Trophoblast cell (in vitro differentiated cells and primary cell): ENCODE results near the gene POLN.

Source experiments
- DNase-seq, 2 donors: peaks; one replicate each; pipeline ENCODE4 v3.0.0-alpha.2; 2016
- H2AFZ ChIP-seq: 2 replicates; pipeline ENCODE4 v1.6.1; 2013; ENCODE audit warnings: low read length, moderate library complexity, mild to moderate bottlenecking; ENCODE audit not compliant: insufficient read depth, poor library complexity
- H2AK5ac ChIP-seq: 2 replicates; pipeline ENCODE4 v1.6.1; 2013; ENCODE audit warnings: mild to moderate bottlenecking, low read length
- H2BK120ac ChIP-seq: 2 replicates; pipeline ENCODE4 v1.6.1; 2013; ENCODE audit warnings: low read length, mild to moderate bottlenecking, moderate library complexity; ENCODE audit not compliant: insufficient read depth, poor library complexity
- H2BK12ac ChIP-seq: 2 replicates; pipeline ENCODE4 v1.6.1; 2013; ENCODE audit warnings: mild to moderate bottlenecking, low read length, moderate library complexity
- H2BK5ac ChIP-seq: 2 replicates; pipeline ENCODE4 v1.6.1; 2013; ENCODE audit warnings: low read length, low read depth, moderate library complexity, mild to moderate bottlenecking; ENCODE audit not compliant: poor library complexity
- H3K14ac ChIP-seq: 2 replicates; pipeline ENCODE4 v1.6.1; 2013; ENCODE audit warnings: mild to moderate bottlenecking, low read length
- H3K18ac ChIP-seq: 2 replicates; pipeline ENCODE4 v1.6.1; 2013; ENCODE audit warnings: mild to moderate bottlenecking, low read length
- H3K23ac ChIP-seq: 2 replicates; pipeline ENCODE4 v1.6.1; 2013; ENCODE audit warnings: low read length
- H3K27ac ChIP-seq: 2 replicates; pipeline ENCODE4 v1.5.1; 2013; ENCODE audit warnings: low read depth, mild to moderate bottlenecking, inconsistent platforms, low read length, moderate library complexity
- H3K27me3 ChIP-seq: 2 replicates; pipeline ENCODE4 v1.6.1; 2013; ENCODE audit warnings: inconsistent platforms, mild to moderate bottlenecking, low read length, moderate library complexity; ENCODE audit not compliant: insufficient read depth
- H3K36me3 ChIP-seq, 2 experiments: 1 replicate in 1 of 2; 2 replicates in 1 of 2; pipeline ENCODE4 v1.6.1; 2013; ENCODE audit warnings: low read length in 2 of 2, mild to moderate bottlenecking in 2 of 2, moderate library complexity in 1 of 2; ENCODE audit not compliant: insufficient read depth in 2 of 2, control insufficient read depth in 1 of 2
- H3K4ac ChIP-seq: 2 replicates; pipeline ENCODE4 v1.6.1; 2013; ENCODE audit warnings: low read depth, mild to moderate bottlenecking, low read length, moderate library complexity
- H3K4me1 ChIP-seq, 2 experiments: 1 replicate in 1 of 2; 2 replicates in 1 of 2; pipeline ENCODE4 v1.6.1; 2013; ENCODE audit warnings: low read length in 2 of 2, mild to moderate bottlenecking in 2 of 2, moderate library complexity in 1 of 2; ENCODE audit not compliant: insufficient read depth in 2 of 2, control insufficient read depth in 1 of 2
- H3K4me2 ChIP-seq: 2 replicates; pipeline ENCODE4 v1.6.1; 2013; ENCODE audit warnings: inconsistent platforms, mild to moderate bottlenecking, low read length, moderate library complexity
- H3K4me3 ChIP-seq: 2 replicates; pipeline ENCODE4 v1.5.1; 2013; ENCODE audit warnings: mild to moderate bottlenecking, low read depth, low read length, inconsistent platforms
- H3K79me1 ChIP-seq: one replicate; pipeline ENCODE4 v1.6.1; 2013; ENCODE audit warnings: low read length
- H3K79me2 ChIP-seq: 2 replicates; pipeline ENCODE4 v1.6.1; 2013; ENCODE audit warnings: low read length, mild to moderate bottlenecking; ENCODE audit not compliant: control insufficient read depth, insufficient read depth, poor library complexity
- H3K9ac ChIP-seq: 2 replicates; pipeline ENCODE4 v1.6.1; 2013; ENCODE audit warnings: mild to moderate bottlenecking, low read length
- H3K9me3 ChIP-seq: 2 replicates; pipeline ENCODE4 v1.6.1; 2013; ENCODE audit warnings: low read depth, mild to moderate bottlenecking, control low read depth, inconsistent platforms, low read length; ENCODE audit not compliant: insufficient read depth
- H4K12ac ChIP-seq: 2 replicates; pipeline ENCODE4 v1.6.1; 2013; ENCODE audit warnings: low read depth, mild to moderate bottlenecking, low read length, moderate library complexity
- H4K8ac ChIP-seq: 2 replicates; pipeline ENCODE4 v1.6.1; 2013; ENCODE audit warnings: low read depth, mild to moderate bottlenecking, low read length, moderate library complexity
- H4K91ac ChIP-seq: one replicate; pipeline ENCODE4 v1.6.1; 2013; ENCODE audit warnings: low read depth, mild to moderate bottlenecking, low read length, moderate library complexity
- WGBS: extraction: QIAGEN DNeasy Blood & Tissue Kit; methylation state at CpG from one replicate; pipeline ENCODE4 v1.1.7; 2013; ENCODE audit warnings: missing lambda C conversion rate; ENCODE audit not compliant: insufficient read length, insufficient coverage; ENCODE audit errors: extremely low coverage; 5-methylcytosine and 5-hydroxymethylcytosine counted together

POLN gene

DNA sequence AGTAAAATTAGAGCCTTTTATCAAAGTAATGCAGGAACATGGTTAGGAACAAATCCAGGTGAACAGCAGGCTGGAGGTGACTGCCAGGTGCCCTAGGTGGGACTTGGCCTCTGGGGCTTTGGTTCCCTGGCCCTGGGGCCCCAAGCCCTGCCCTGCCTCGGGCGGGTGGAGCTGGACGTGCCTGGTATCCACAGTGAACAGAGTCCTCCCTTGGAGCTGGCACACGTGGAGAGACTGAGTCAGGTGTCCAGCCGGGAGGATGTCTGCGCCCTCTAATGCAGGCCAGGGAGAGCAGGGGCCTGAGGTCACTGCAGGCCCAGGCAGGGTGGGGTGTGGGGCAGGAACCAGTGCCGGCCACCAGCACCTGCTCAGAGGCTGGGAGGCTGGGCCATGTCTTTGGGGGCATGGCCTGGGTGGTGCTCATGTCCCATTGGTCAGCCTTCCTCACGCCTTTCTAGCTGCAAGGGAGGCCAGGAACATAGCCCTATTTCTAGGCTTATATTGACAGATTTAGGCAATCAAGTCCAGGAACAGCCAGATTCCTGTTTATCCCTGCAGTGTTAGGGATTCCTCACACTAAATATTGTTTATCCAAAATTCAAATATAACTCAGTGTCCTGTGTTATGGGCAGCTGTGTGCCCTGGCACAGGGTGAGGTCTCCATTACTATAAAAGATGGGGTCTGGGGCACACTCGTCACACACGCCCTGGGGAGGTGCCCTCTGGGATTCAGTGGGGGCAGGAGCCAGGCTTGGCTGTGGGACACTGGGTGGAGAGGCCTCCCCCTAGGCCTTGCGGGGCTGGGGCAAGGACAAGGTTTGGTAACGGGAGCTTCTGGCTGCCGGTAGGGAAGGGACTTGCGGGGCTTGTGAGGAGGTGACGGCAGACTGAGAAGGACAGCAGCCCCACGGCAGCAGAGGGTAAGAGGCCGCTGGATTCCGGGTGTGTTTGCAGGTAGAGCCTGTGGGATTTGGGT, 197.1 kb downstream of the POLN start:
- no peak overlapping the region for H4K91ac ChIP-seq
- H3K14ac ChIP-seq: no peak overlapping the region
- H3K79me1 ChIP-seq: no peaks in the 10 kb centered on the region
- H3K23ac ChIP-seq: no peak overlapping the region
- no peak for DNase-seq
- H3K9ac ChIP-seq: no peak overlapping the region
- H2BK12ac ChIP-seq: no peak overlapping the region
- no peak overlapping the region for H3K4me3 ChIP-seq
- H2AFZ ChIP-seq: no peak overlapping the region
- no peak overlapping the region for H2AK5ac ChIP-seq
- no peak overlapping the region for H2BK120ac ChIP-seq
- WGBS: no CpG with 5 or more reads among the region's 18 CpGs
- peaks cover 12% of the 10 kb centered on the region for H3K9me3 ChIP-seq
- H3K18ac ChIP-seq: no peak overlapping the region
- H3K27me3 ChIP-seq: peaks cover 19% of the 10 kb centered on the region
- H3K27ac ChIP-seq: no peak overlapping the region
- peaks cover 0 to 3% of the 10 kb centered on the region in 2 experiments for H3K36me3 ChIP-seq
- no peaks in the 10 kb centered on the region for H3K79me2 ChIP-seq
- no peak overlapping the region for H3K4me2 ChIP-seq
- H3K4me1 ChIP-seq: peaks cover 7% of the 10 kb centered on the region in 2 experiments
- H4K8ac ChIP-seq: no peak overlapping the region
- no peak overlapping the region for H2BK5ac ChIP-seq
- no peak overlapping the region for H3K4ac ChIP-seq
- H4K12ac ChIP-seq: no peak overlapping the region

DNA sequence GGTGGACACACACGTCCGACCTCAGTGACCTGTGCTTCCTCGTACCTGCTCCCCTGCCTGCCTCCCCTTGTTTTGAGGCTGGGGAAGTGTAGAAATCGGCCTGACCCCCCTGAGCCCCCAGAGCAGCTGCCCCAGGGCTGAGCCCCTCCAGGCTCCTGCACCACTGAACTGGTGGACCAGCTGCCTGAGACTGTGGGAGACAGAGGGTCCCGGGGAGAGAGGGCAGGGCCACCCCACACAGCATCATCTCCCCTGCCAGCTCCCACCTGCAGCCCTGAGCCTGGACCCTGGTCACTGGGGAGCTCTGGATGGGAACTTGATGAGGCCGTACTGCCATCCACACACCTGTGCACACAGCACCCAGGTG, 197.8 kb downstream of the POLN start:
- Histone ChIP-seq H3K79me1 (no peaks in the 10 kb centered on the region), H4K91ac (no peak overlapping the region), H3K14ac (no peak overlapping the region), H3K36me3 (peaks cover 0 to 3% of the 10 kb centered on the region in 2 experiments), H3K9ac (no peak overlapping the region), H3K79me2 (no peaks in the 10 kb centered on the region), H3K27me3 (peaks cover 22% of the 10 kb centered on the region), H3K4me3 (no peak overlapping the region), H2AFZ (no peak overlapping the region), H3K4me1 (peaks cover 7% of the 10 kb centered on the region in 2 experiments), H3K23ac (no peak overlapping the region), H2AK5ac (no peak overlapping the region), H3K18ac (no peak overlapping the region), H2BK5ac (no peak overlapping the region), H3K4me2 (no peak overlapping the region), H3K9me3 (peaks cover 10% of the 10 kb centered on the region), H2BK120ac (no peak overlapping the region), H4K8ac (no peak overlapping the region), H4K12ac (no peak overlapping the region), H3K27ac (no peak overlapping the region), H3K4ac (no peak overlapping the region), H2BK12ac (no peak overlapping the region)
- no peak for DNase-seq
- no CpG with 5 or more reads among the region's 6 CpGs for WGBS

DNA sequence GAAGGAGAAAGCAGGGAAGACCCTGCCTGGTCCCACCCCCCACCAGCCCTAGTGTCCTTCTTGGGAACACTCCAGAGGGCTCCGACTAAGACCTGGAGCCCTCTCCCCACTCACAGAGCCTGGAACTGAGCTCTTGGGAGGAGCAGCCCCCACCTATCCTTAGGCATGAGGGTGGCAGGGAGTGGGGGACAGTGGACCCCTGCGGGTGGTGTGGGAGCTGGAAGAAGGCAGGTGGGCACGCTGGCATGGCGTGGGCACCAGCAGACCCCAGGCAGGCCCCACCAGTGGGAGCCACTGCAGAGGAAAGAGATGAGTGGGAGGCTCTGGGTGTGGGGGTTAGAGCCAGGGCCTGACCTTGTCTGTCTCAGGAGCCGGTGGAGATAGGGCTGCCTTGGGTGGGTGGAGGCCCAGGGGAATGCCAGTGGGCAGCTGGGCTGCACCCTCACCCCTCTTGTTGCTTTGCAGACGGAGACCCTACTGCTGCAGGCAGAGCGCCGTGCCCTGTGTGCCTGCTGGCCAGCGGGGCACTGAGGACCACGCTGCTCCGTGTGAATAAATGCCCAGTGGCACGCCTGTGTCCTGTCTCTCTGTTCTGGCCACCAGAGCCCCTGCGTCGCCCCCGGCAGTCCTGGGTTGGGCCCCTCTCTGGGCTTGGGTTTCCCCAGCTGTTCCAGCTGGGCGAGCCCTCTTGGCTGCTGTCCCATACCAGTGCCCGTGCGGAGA, 198.4 kb downstream of the POLN start:
- no CpG with 5 or more reads among the region's 18 CpGs for WGBS
- Histone ChIP-seq H3K23ac (no peak overlapping the region), H3K9ac (no peak overlapping the region), H3K18ac (no peak overlapping the region), H4K12ac (no peak overlapping the region), H3K79me2 (no peaks in the 10 kb centered on the region), H3K9me3 (peaks cover 10% of the 10 kb centered on the region), H3K4ac (no peak overlapping the region), H2BK5ac (no peak overlapping the region), H3K4me3 (no peak overlapping the region), H2AK5ac (no peak overlapping the region), H3K36me3 (peaks cover 0 to 3% of the 10 kb centered on the region in 2 experiments), H3K14ac (no peak overlapping the region), H2BK120ac (no peak overlapping the region), H4K8ac (no peak overlapping the region), H3K4me2 (no peak overlapping the region), H2AFZ (no peak overlapping the region), H3K27ac (no peak overlapping the region), H4K91ac (no peak overlapping the region), H3K4me1 (peaks cover 7% of the 10 kb centered on the region in 2 experiments), H2BK12ac (no peak overlapping the region), H3K27me3 (peaks cover 22% of the 10 kb centered on the region), H3K79me1 (no peaks in the 10 kb centered on the region)
- no peak for DNase-seq

DNA sequence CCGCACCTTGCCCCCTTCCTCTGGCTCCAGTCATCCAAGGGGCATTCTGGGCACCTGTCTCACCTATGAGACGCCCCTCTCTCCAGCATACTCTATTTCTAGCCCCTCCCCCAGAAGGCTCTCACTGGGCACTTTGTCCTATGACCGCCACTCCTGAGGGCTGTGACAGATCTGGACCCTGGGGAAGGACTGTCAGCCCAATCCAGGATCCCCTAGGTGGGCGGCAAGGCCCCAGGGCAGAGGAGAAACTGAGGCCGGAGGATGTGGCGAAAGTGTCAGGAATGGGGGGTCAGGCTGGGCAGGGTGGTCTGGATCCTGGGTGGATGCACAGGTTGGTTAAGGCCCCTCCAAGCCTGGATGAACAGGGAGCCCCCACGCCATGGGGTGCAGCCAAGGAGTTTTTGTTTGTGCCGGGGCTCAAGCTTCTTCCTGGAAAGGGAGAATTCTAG, 198.9 kb downstream of the POLN start:
- Histone ChIP-seq H4K91ac (no peak overlapping the region), H3K79me1 (no peaks in the 10 kb centered on the region), H3K9me3 (peaks cover 10% of the 10 kb centered on the region), H4K12ac (no peak overlapping the region), H3K4me1 (peaks cover 7% of the 10 kb centered on the region in 2 experiments), H2AK5ac (no peak overlapping the region), H3K4ac (no peak overlapping the region), H2BK12ac (no peak overlapping the region), H4K8ac (no peak overlapping the region), H2BK120ac (no peak overlapping the region), H3K36me3 (peaks cover 0 to 3% of the 10 kb centered on the region in 2 experiments), H3K27me3 (peaks cover 22% of the 10 kb centered on the region), H3K18ac (no peak overlapping the region), H3K9ac (no peak overlapping the region), H3K14ac (no peak overlapping the region), H3K27ac (no peak overlapping the region), H2AFZ (no peak overlapping the region), H3K79me2 (no peaks in the 10 kb centered on the region), H3K4me3 (peak overlapping the region; percentile 91), H2BK5ac (no peak overlapping the region), H3K4me2 (peak overlapping the region; percentile 56), H3K23ac (no peak overlapping the region)
- DNase-seq: no peak
- WGBS: no CpG with 5 or more reads among the region's 8 CpGs
